Epithelial cell of alveolus of lung (primary cell): ENCODE data around the gene CCNG1. TPM values are rescaled to one million over a fixed set of nuclear protein-coding genes. Genes with fewer than 3 reads are reported as not detected.

Experiments used
- total RNA-seq: library from RNA; depleted of rRNA; stranded (reverse); fragments of >200 nt; gene quantifications from 2 replicates; pipeline ENCODE4 v1.2.1, GENCODE V29; 2015

Gene CCNG1, protein sequence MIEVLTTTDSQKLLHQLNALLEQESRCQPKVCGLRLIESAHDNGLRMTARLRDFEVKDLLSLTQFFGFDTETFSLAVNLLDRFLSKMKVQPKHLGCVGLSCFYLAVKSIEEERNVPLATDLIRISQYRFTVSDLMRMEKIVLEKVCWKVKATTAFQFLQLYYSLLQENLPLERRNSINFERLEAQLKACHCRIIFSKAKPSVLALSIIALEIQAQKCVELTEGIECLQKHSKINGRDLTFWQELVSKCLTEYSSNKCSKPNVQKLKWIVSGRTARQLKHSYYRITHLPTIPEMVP
- 193 and 321 TPM in 2 replicates for total RNA-seq

DNA sequence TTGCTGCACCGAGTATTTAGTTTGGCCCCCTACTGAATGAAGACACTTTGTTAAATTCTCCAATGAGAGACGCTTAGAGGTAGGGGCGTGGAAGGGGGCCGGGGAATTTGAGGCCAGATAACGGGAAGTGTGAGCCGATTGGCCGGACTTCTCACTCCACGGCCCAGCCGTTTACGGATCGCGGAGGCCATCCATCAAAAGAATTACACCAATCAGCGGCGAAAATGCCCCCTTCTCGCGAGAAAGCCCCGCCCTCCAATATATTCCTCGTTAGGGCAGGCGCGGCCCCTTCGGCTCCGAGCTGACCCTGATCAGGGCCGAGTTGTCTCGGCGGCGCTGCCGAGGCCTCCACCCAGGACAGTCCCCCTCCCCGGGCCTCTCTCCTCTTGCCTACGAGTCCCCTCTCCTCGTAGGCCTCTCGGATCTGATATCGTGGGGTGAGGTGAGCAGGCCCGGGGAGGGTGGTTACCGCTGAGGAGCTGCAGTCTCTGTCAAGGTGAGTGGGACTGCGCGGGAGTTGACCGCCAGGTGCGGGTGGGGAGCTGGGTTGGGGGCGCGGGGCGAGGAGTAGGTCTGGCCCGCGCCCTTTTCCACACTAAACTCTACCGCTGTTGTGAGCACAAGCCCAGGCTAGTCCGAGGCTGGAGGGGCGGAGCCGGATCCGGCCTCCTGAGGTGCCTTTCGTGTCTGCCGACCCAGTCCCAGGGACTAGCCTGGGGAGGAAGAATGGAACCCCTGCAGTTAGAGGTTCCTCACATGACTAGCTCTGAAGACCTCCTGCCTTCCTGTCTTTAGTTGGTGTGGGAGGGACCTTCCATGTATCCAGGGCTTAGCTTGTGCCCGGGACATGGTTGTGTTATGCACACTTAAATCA, at the start of gene CCNG1:
Gene CCNG1 (plus strand): TSS at position 287 of the 874 bp plus-strand sequence. CDS start 1,662 bp downstream, outside the sequence.

DNA sequence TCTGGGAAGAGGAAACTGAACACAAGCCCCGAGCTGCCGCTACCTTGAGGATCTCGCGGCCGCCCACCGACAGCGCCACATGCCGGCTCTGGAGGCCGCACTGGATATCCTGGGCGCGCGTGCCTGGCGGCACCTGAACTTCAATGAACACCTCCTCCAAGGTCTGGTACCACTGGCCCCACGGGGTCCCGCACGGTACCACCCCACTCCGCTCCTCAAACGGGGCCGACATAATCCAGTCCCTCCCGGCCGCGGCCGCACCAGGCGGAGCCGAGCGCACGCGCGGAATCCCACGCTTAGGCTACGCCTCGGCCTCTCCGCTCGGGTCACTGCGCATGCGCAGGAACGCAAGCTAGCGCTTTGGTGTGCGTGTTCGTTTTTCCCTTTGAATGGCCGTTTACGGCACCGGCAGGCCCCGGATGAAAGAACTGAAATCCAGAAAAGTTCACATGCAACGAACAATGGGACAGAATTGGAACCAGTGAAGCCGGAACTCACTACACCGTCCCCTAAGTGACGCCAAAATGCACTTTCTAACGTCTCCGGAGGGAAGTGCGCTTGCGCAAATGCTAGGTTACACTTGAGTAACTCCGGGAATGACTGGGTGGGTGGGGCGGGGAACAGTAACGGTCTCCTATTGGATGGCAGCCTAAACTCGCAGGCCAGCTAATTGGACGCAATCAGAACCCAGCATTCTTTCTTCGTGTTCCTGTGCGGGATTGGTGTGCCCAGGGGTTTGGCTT, 22.6 kb downstream of the CCNG1 start, which contains the start of gene NUDCD2:
Gene NUDCD2 (minus strand): TSS at position 284 of the 743 bp plus-strand sequence. CDS start 52 bp downstream, at position 232.

DNA sequence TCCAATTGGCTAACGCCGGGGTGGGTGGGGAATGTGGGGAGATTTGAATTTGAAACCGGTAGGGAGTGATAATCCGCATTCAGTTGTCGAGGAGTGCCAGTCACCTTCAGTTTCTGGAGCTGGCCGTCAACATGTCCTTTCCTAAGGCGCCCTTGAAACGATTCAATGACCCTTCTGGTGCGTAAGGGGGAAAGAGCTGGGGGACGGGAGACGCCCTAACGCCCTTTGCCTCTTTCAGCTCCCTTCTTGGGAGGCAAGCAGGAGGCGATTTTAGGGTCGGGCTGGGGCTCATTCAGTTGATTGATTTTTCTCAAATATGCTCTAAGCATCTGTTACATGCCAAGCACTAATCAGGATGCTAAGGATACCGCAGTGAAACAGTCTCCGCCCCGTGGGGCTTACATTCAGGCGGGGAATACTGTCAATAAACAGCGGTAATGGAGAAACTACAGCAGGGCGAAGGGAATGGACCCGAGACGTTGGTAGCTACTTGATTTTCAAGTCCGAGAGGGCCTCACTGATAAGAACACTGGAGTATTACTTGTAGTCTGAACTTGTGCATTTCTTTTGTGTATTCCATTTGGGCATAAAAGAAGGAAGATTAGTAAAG, 23.3 kb downstream of the CCNG1 start, which contains the start of gene HMMR:
Gene HMMR (plus strand): TSS at position 71 of the 610 bp plus-strand sequence. CDS start 61 bp downstream, at position 132.

Other genes starting within 250 kb of the CCNG1 start
- 5.2 and 6.9 TPM in 2 replicates for gene NUDCD2, start 22.5 kb downstream of the CCNG1 start, total RNA-seq
- 15.6 and 29.5 TPM in 2 replicates for gene HMMR, start 23.0 kb downstream of the CCNG1 start, total RNA-seq
- gene MAT2B, start 68.0 kb downstream of the CCNG1 start, total RNA-seq: 73.0 and 79.5 TPM in 2 replicates